ENCODE data around the gene HIF3A. TPM values are rescaled to one million over a fixed set of nuclear protein-coding genes. Genes with fewer than 3 reads are reported as not detected.

Gene HIF3A
- total RNA-seq, 4 donors from 2014 or later = 49.1 to 88.3 (median 66.0) TPM

DNA sequence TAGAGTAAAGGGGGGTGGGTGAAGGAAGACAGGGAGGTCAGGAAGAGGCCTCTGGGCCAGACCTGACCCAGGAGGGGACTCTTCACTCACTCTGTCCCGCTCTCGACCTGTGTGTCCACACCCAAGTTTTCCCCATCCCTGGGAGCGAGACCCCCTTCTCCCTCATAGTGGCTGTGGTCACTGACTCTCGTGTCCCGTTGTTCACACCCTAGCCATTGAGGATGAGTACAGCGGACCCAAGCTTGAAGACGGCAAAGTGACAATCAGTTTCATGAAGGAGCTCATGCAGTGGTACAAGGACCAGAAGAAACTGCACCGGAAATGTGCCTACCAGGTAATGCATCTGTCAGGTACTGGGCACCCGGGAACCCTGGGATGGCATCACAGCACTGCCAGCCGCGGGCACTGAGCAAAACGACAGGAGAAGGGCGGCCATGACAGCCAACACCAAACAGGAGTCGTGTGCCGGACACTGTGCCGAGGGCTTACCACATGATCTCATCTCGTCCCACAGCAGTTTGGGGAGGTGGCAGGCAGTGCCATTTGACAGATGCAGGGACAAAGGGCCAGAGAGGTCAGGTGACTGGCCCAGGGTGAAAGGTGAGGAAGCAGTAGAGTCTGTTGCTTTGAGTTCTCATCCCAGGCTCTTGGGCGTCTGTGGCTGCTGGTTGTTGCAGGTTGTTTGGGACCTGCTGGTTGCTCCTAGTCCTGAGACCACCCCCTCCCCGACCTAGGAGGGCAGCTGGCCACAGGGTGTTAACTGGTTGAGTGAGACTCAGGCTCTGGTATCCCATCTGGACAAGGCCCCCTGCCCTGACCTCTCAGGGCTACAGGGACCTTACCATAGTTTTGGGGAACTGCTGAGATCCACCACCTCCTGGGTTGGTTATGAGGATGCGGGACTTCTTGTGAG lies 79.7 kb downstream of the HIF3A start:
- Histone ChIP-seq H3K9me3 (no peaks in the 10 kb centered on the region), H3K4me1 (peaks cover 39 to 61% of the 10 kb centered on the region in 2 donors), H3K4me3 (replicated peaks in 1 of 3) (no peak overlapping the region), H3K36me3 (peaks cover 6 to 12% of the 10 kb centered on the region in 2 donors), H3K27me3 (no peaks in the 10 kb centered on the region), H3K27ac (peak overlapping the region in 2 of 3 donors; percentile 8 to 76)
- 93 to 94% methylated on average over 18 to 19 of the region's 20 CpGs for WGBS, 2 donors
- intact Hi-C loops (cut with DNase I) = no loop called here
- DNase-seq = no peak
- TF ChIP-seq, protein P1, sequence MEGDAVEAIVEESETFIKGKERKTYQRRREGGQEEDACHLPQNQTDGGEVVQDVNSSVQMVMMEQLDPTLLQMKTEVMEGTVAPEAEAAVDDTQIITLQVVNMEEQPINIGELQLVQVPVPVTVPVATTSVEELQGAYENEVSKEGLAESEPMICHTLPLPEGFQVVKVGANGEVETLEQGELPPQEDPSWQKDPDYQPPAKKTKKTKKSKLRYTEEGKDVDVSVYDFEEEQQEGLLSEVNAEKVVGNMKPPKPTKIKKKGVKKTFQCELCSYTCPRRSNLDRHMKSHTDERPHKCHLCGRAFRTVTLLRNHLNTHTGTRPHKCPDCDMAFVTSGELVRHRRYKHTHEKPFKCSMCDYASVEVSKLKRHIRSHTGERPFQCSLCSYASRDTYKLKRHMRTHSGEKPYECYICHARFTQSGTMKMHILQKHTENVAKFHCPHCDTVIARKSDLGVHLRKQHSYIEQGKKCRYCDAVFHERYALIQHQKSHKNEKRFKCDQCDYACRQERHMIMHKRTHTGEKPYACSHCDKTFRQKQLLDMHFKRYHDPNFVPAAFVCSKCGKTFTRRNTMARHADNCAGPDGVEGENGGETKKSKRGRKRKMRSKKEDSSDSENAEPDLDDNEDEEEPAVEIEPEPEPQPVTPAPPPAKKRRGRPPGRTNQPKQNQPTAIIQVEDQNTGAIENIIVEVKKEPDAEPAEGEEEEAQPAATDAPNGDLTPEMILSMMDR (IDR thresholded peaks at IDR 0.05) = no peak
- TF ChIP-seq POLR2A (IDR thresholded peaks at IDR 0.05) = no peak

DNA sequence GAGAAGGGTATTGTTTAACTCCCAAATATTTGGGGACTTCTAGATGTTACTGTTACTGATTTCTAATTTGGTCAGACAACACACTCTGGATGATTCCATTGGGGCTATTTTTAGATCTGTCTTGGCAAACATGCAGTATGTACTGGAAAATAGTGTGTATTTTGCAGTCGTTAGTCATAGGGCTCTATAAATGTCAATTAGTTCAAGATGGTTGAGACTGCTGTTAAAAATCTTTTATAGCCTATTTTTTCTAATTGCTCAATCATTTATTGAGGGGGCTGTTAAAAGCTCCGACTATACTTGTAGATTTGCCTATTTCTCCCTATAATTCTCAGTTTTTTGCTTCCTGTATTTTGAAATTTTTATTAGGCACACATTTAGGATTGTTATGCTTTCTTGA lies 81.4 kb downstream of the HIF3A start:
- 19 to 39% methylated on average over 2 of the region's 2 CpGs for WGBS, 2 donors
- no peaks in the 10 kb centered on the region for H3K9me3 ChIP-seq
- H3K27me3 ChIP-seq = no peaks in the 10 kb centered on the region
- intact Hi-C loops (cut with DNase I) = no loop called here
- no peak for DNase-seq
- H3K27ac ChIP-seq = peak overlapping the region; percentile 20 to 76 (median 39)
- peaks cover 29 to 54% of the 10 kb centered on the region in 2 donors for H3K4me1 ChIP-seq
- TF ChIP-seq, protein P1 (IDR thresholded peaks at IDR 0.05) = no peak
- H3K4me3 ChIP-seq (replicated peaks in 1 of 3) = no peak overlapping the region
- H3K36me3 ChIP-seq = peaks cover 12 to 17% of the 10 kb centered on the region in 2 donors

DNA sequence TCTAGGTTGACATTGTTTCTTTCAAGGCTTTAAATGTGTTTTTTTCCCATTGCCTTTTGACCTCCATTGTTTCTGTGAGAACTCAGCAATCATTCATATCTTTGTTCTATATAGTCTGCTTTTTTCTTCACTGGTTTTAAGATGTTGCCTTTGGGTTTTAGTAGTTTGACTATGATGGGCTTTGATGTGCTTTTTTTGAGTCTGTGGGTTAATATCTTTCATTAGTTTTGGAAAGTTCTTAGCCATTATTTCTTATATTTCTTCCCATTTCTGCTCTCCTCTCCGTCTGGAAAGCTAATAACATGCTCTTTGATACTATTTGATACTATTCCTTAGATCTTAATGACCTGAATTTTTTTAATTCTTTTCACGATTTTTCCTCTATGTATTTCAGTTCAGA lies 83.8 kb downstream of the HIF3A start:
- 96 to 97% methylated on average over 2 of the region's 2 CpGs for WGBS, 2 donors
- no peaks in the 10 kb centered on the region for H3K9me3 ChIP-seq
- no peak overlapping the region for H3K4me3 ChIP-seq (replicated peaks in 1 of 3)
- peaks cover 25 to 35% of the 10 kb centered on the region in 2 donors for H3K36me3 ChIP-seq
- DNase-seq = no peak
- H3K27me3 ChIP-seq = no peaks in the 10 kb centered on the region
- no peak for TF ChIP-seq POLR2A (IDR thresholded peaks at IDR 0.05)
- TF ChIP-seq, protein P1 (IDR thresholded peaks at IDR 0.05) = no peak
- peak overlapping the region in 1 of 3 donors; percentile 52 for H3K27ac ChIP-seq
- intact Hi-C loops (cut with DNase I) = no loop called here
- H3K4me1 ChIP-seq = peaks cover 15 to 33% of the 10 kb centered on the region in 2 donors

DNA sequence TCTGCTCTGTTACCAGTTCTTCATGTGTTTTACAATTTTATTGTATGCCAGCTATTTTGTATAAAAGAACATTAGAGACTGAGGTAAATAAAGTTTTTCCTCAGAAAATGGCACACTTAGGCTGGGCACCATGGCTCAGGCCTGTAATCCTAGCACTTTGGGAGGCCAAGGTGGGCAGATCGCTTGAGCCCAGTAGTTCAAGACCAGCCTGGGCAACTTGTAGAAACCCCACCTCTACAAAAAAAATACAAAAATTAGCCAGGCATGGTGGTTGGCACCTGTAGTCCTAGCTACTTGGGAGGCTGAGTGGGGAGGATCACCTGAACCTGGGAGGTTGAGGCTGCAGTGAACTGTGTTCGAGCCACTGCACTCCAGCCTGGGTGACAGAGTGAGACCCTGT lies 84.5 kb downstream of the HIF3A start:
- Histone ChIP-seq H3K36me3 (peaks cover 23 to 35% of the 10 kb centered on the region in 2 donors), H3K27me3 (no peaks in the 10 kb centered on the region), H3K9me3 (no peaks in the 10 kb centered on the region), H3K4me3 (replicated peaks in 1 of 3) (no peak overlapping the region), H3K27ac (no peak overlapping the region), H3K4me1 (peaks cover 15 to 33% of the 10 kb centered on the region in 2 donors)
- WGBS, 2 donors = 95 to 100% methylated on average over 2 of the region's 2 CpGs
- no peak for TF ChIP-seq POLR2A (IDR thresholded peaks at IDR 0.05)
- TF ChIP-seq, protein P1 (IDR thresholded peaks at IDR 0.05) = no peak
- intact Hi-C loops (cut with DNase I) = no loop called here
- no peak for DNase-seq

DNA sequence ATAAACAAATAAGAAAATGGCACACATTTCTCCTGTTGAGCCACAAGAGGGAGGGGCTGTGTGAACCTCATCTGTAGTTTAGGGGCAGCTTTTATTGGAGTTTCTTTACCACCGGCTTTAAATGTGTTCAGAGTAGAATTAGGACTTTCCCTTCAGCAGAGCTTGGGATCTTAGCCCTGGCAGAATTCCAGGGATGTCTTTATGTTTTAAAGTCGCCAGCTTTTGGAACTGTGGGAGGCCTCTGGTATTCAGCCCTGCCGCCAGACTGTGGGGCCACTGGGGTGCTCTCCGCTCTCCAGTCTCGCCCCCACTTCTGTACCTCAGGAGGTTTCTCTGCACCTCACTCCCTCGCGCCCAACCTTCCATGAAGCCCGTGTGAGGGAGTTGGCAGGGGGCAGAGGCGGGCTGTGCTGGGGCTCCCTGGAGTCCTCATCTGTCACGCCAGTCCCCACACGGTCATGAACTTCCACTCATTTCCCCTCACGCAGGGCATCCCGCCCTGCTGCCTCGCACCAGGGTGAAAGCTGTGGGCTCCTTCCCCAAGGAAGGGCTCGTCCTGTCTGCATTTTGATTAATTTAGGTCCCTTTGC lies 85.0 kb downstream of the HIF3A start:
- H3K4me3 ChIP-seq (replicated peaks in 1 of 3) = no peak overlapping the region
- peaks cover 18 to 34% of the 10 kb centered on the region in 2 donors for H3K36me3 ChIP-seq
- 90 to 92% methylated on average over 14 to 15 of the region's 15 CpGs for WGBS, 2 donors
- TF ChIP-seq, protein P1 (IDR thresholded peaks at IDR 0.05) = no peak
- no peak for TF ChIP-seq POLR2A (IDR thresholded peaks at IDR 0.05)
- no peaks in the 10 kb centered on the region for H3K9me3 ChIP-seq
- peaks cover 15 to 33% of the 10 kb centered on the region in 2 donors for H3K4me1 ChIP-seq
- H3K27me3 ChIP-seq = no peaks in the 10 kb centered on the region
- intact Hi-C loops (cut with DNase I) = no loop called here
- H3K27ac ChIP-seq = no peak overlapping the region
- no peak for DNase-seq

Measured in thyroid gland (tissue), 4 donors.